WTC11 (cell line): Measurements from ENCODE around the gene PCDH1. TPM values are rescaled to one million over a fixed set of nuclear protein-coding genes. Genes with fewer than 3 reads are reported as not detected.

ENCODE experiments used
- ATAC-seq: fragments of 200-7000 bp; cut with Tn5 transposase; 2 replicates; pipeline ENCODE4 v1.10.0; 2021; ENCODE audit warnings: mild to moderate bottlenecking, moderate library complexity
- CTCF ChIA-PET: fragments of 300-600 bp; sonication (Branson Sonifier 250); formaldehyde crosslinking; loops from one replicate; lab custom pipeline; 2021; ENCODE audit warnings: antibody characterized with exemption; lab: Charles Lee
- POLR2A ChIA-PET: fragments of 350-600 bp; sonication (Branson Sonifier 250); formaldehyde crosslinking; loops from one replicate; lab custom pipeline; 2021; ENCODE audit warnings: antibody characterized with exemption; lab: Charles Lee
- DNase-seq: peaks from one replicate; pipeline ENCODE4 v3.0.0; 2021; ENCODE audit warnings: low spot score
- H3K27ac Mint-ChIP-seq: 2 replicates; pipeline ENCODE4 v1.8.0; 2021; ENCODE audit warnings: mixed read lengths
- H3K27me3 Mint-ChIP-seq: 2 replicates; pipeline ENCODE4 v1.8.0; 2021; ENCODE audit warnings: low read depth, mild to moderate bottlenecking, moderate library complexity, mixed read lengths
- H3K36me3 Mint-ChIP-seq: 2 replicates; pipeline ENCODE4 v1.8.0; 2021; ENCODE audit warnings: mixed read lengths
- H3K4me1 Mint-ChIP-seq: 2 replicates; pipeline ENCODE4 v1.8.0; 2022; ENCODE audit warnings: mixed read lengths
- H3K4me3 Mint-ChIP-seq: 2 replicates; pipeline ENCODE4 v1.8.0; 2021; ENCODE audit warnings: mild to moderate bottlenecking, moderate library complexity, mixed read lengths
- H3K9me3 Mint-ChIP-seq: 2 replicates; pipeline ENCODE4 v1.8.0; 2021; ENCODE audit warnings: mixed read lengths
- ARID4B ChIP-seq: sonication (generic); formaldehyde crosslinking; IDR thresholded peaks from 2 replicates; pipeline ENCODE4 v1.8.0; 2023; ENCODE audit warnings: missing genetic modification reagents, mild to moderate bottlenecking, borderline replicate concordance
- ATF2 ChIP-seq: sonication (generic); formaldehyde crosslinking; IDR thresholded peaks from 2 replicates; pipeline ENCODE4 v1.8.1; 2022; ENCODE audit warnings: low read depth, missing genetic modification reagents, borderline replicate concordance
- ATF3 ChIP-seq: sonication (generic); formaldehyde crosslinking; conservative IDR thresholded peaks from 2 replicates; pipeline ENCODE4 v1.8.1; 2022; ENCODE audit warnings: mild to moderate bottlenecking, missing genetic modification reagents
- CREM ChIP-seq: sonication (generic); formaldehyde crosslinking; IDR thresholded peaks from 2 replicates; pipeline ENCODE4 v1.8.1; 2022; ENCODE audit warnings: mild to moderate bottlenecking, missing genetic modification reagents, moderate library complexity
- FOXJ3 ChIP-seq: sonication (generic); formaldehyde crosslinking; IDR thresholded peaks from 2 replicates; pipeline ENCODE4 v1.9.0; 2021; ENCODE audit warnings: missing genetic modification reagents, mild to moderate bottlenecking, borderline replicate concordance
- FOXK1 ChIP-seq: sonication (generic); formaldehyde crosslinking; IDR thresholded peaks from 2 replicates; pipeline ENCODE4 v1.8.0; 2022; ENCODE audit warnings: mild to moderate bottlenecking, moderate library complexity, missing genetic modification reagents
- HMGXB4 ChIP-seq: sonication (generic); formaldehyde crosslinking; IDR thresholded peaks from 2 replicates; pipeline ENCODE4 v1.8.1; 2023; ENCODE audit warnings: mild to moderate bottlenecking, moderate library complexity, missing genetic modification reagents
- JAZF1 ChIP-seq: fragments of 250-450 bp; sonication (Bioruptor Pico); IDR thresholded peaks from 2 replicates; pipeline ENCODE4 v1.9.0; 2021; ENCODE audit warnings: moderate library complexity, mild to moderate bottlenecking, inconsistent platforms
- KAT7 ChIP-seq: sonication (generic); formaldehyde crosslinking; IDR thresholded peaks from 2 replicates; pipeline ENCODE4 v1.8.1; 2023; ENCODE audit warnings: missing genetic modification reagents, mild to moderate bottlenecking, borderline replicate concordance
- NR1H2 ChIP-seq: sonication (generic); formaldehyde crosslinking; IDR thresholded peaks from 2 replicates; pipeline ENCODE4 v1.9.0; 2021; ENCODE audit warnings: mild to moderate bottlenecking, moderate library complexity, missing genetic modification reagents
- RORB ChIP-seq: fragments of 250-450 bp; sonication (Bioruptor Pico); IDR thresholded peaks from 2 replicates; pipeline ENCODE4 v1.9.0; 2021; ENCODE audit warnings: mild to moderate bottlenecking
- SMAD3 ChIP-seq: sonication (generic); formaldehyde crosslinking; IDR thresholded peaks from 2 replicates; pipeline ENCODE4 v1.8.0; 2022; ENCODE audit warnings: missing genetic modification reagents, mild to moderate bottlenecking, borderline replicate concordance
- TCF7 ChIP-seq: sonication (generic); formaldehyde crosslinking; IDR thresholded peaks from 2 replicates; pipeline ENCODE4 v1.8.0; 2022; ENCODE audit warnings: mild to moderate bottlenecking, low read depth, missing genetic modification reagents, moderate library complexity
- ZNF121 ChIP-seq: sonication (generic); formaldehyde crosslinking; IDR thresholded peaks from 2 replicates; pipeline ENCODE4 v1.8.0; 2023; ENCODE audit warnings: missing genetic modification reagents
- ZNF423 ChIP-seq: fragments of 250-450 bp; sonication (Bioruptor Pico); IDR thresholded peaks from 2 replicates; pipeline ENCODE4 v2.1.2; 2022; ENCODE audit warnings: mild to moderate bottlenecking, moderate library complexity
- ZNF532 ChIP-seq: fragments of 250-450 bp; sonication (Bioruptor Pico); IDR thresholded peaks from 2 replicates; pipeline ENCODE4 v1.9.0; 2021; ENCODE audit warnings: mild to moderate bottlenecking, borderline replicate concordance
- total RNA-seq: library from RNA; stranded (reverse); gene quantifications from 3 replicates; pipeline ENCODE4 v1.2.3, GENCODE V29; 2021

The PCDH1 gene
- total RNA-seq, 1 experiment from 2014 or later, result 105 TPM

GRCh38 chr5:141919218-141920119, 41.3 kb upstream of the PCDH1 start:
- Mint-ChIP-seq H3K27ac (peak overlapping the region; percentile 34; the same call in 1 of the 2 replicates), H3K36me3 (peaks cover 5% of the 10 kb centered on the region), H3K4me3 (no peak overlapping the region), H3K27me3 (peaks cover 11% of the 10 kb centered on the region), H3K9me3 (no peaks in the 10 kb centered on the region), H3K4me1 (peaks cover 31% of the 10 kb centered on the region)
- ChIA-PET CTCF (interaction anchor here (2.1 to 7.8 kb wide), 2 partner anchors 39 to 41 kb away, joined by 5 to 74 read pairs; partner anchors contain the start of gene PCDH1), POLR2A (no interaction called here)
- TF ChIP-seq ZNF532 (no peak), HMGXB4 (CRISPR knock-in tag) (no peak)
- no peak for ATAC-seq
- DNase-seq, result no peak

- POLR2A ChIA-PET, result no interaction called here
- ATAC-seq (no peak), DNase-seq (no peak)
- no peak overlapping the region for H3K4me3 Mint-ChIP-seq
- peaks cover 24% of the 10 kb centered on the region for H3K27me3 Mint-ChIP-seq
- no peak overlapping the region for H3K27ac Mint-ChIP-seq
- CTCF ChIA-PET, result interaction anchor here (1.2 to 7.8 kb wide), 2 partner anchors 28 to 37 kb away, joined by 3 to 74 read pairs; partner anchors contain the start of gene PCDH1
- H3K4me1 Mint-ChIP-seq, result peaks cover 31% of the 10 kb centered on the region
- no peak for TF ChIP-seq KAT7 (CRISPR knock-in tag)
- TF ChIP-seq ARID4B (CRISPR knock-in tag), result no peak
- H3K36me3 Mint-ChIP-seq, result no peaks in the 10 kb centered on the region
- no peaks in the 10 kb centered on the region for H3K9me3 Mint-ChIP-seq
These were observed 39.5 kb upstream of the PCDH1 start for GRCh38 chr5:141917760-141918159.

- ChIA-PET CTCF (interaction anchor here (0.7 to 7.8 kb wide), 16 partner anchors 10 to 224 kb away, joined by 3 to 74 read pairs (median 6); partner anchors contain the start of genes PCDH1 and RNF14), POLR2A (interaction anchor here (1.1 kb wide), 1 partner anchor 33 kb away, joined by 4 read pairs; no protein-coding TSS in a partner anchor)
- ATAC-seq (no peak), DNase-seq (no peak)
- H3K4me3 Mint-ChIP-seq, result no peak overlapping the region
- no peaks in the 10 kb centered on the region for H3K36me3 Mint-ChIP-seq
- H3K4me1 Mint-ChIP-seq, result peaks cover 29% of the 10 kb centered on the region
- no peak overlapping the region for H3K27ac Mint-ChIP-seq
- no peaks in the 10 kb centered on the region for H3K9me3 Mint-ChIP-seq
- H3K27me3 Mint-ChIP-seq, result peaks cover 27% of the 10 kb centered on the region
- TF ChIP-seq CREM (CRISPR knock-in tag) (no peak), SMAD3 (CRISPR knock-in tag) (no peak), ATF3 (CRISPR knock-in tag) (no peak), FOXJ3 (CRISPR knock-in tag) (no peak), ZNF121 (CRISPR knock-in tag) (no peak), TCF7 (no peak), JAZF1 (no peak), ZNF423 (no peak), NR1H2 (CRISPR knock-in tag) (no peak), FOXK1 (CRISPR knock-in tag) (no peak), ATF2 (CRISPR knock-in tag) (no peak), RORB (no peak)
These were observed 38.3 kb upstream of the PCDH1 start for GRCh38 chr5:141916522-141916921.
